HG03064 (cell line): ENCODE results near the gene PCSK2.
"Not testable (repeated sequence)": the region's sequence is repeated elsewhere in the genome, so short reads cannot be mapped to it uniquely, and the experiment has no call there.

Experiments
- ATAC-seq: cut with Tn5 transposase; IDR thresholded peaks from one replicate; pipeline ENCODE4 v1.9.1; 2021; ENCODE audit warnings: low read depth; ENCODE audit not compliant: unreplicated experiment

PCSK2 gene

GRCh38 chr20:17226410-17227218 is at the start of gene PCSK2:
Gene PCSK2, plus strand, starts transcription at chr20:17227040. Its CDS starts 266 bp downstream, at chr20:17227306.
- no peak for ATAC-seq

- ATAC-seq: no peak
Observed at GRCh38 chr20:17177341-17177740, 49.5 kb upstream of the PCSK2 start.

- no peak for ATAC-seq
Observed at GRCh38 chr20:17179840-17180239, 47.0 kb upstream of the PCSK2 start.

- no peak for ATAC-seq
Observed at GRCh38 chr20:17189976-17190695, 36.7 kb upstream of the PCSK2 start.

GRCh38 chr20:17197041-17197440 is 29.8 kb upstream of the PCSK2 start:
- ATAC-seq: no peak

- ATAC-seq: no peak
Observed at GRCh38 chr20:17202030-17202429, 24.8 kb upstream of the PCSK2 start.

GRCh38 chr20:17202673-17203072 is 24.2 kb upstream of the PCSK2 start:
- no peak for ATAC-seq

GRCh38 chr20:17205084-17205813 is 21.6 kb upstream of the PCSK2 start:
- ATAC-seq: no peak

GRCh38 chr20:17210387-17210786 is 16.5 kb upstream of the PCSK2 start:
- no peak for ATAC-seq

GRCh38 chr20:17210983-17211382 is 15.9 kb upstream of the PCSK2 start:
- no peak for ATAC-seq

- ATAC-seq: no peak
Observed at GRCh38 chr20:17215167-17215566, 11.7 kb upstream of the PCSK2 start.

GRCh38 chr20:17219856-17220255 is 7.0 kb upstream of the PCSK2 start:
- not testable (repeated sequence) for ATAC-seq

GRCh38 chr20:17223553-17223952 is 3.3 kb upstream of the PCSK2 start:
- ATAC-seq: no peak

- ATAC-seq: no peak
Observed at GRCh38 chr20:17225851-17226409, 910 bp upstream of the PCSK2 start.

GRCh38 chr20:17227219-17227575 is 357 bp downstream of the PCSK2 start:
- no peak for ATAC-seq

- ATAC-seq: no peak
Observed at GRCh38 chr20:17227669-17228623, 1.1 kb downstream of the PCSK2 start.

GRCh38 chr20:17228624-17229061 is 1.8 kb downstream of the PCSK2 start:
- no peak for ATAC-seq

GRCh38 chr20:17229256-17229655 is 2.4 kb downstream of the PCSK2 start:
- ATAC-seq: no peak

- no peak for ATAC-seq
Observed at GRCh38 chr20:17233626-17234025, 6.8 kb downstream of the PCSK2 start.

GRCh38 chr20:17236766-17237165 is 9.9 kb downstream of the PCSK2 start:
- ATAC-seq: no peak
